LNCaP clone FGC (cell line): ENCODE measurements around the gene CS.
"Not testable (repeated sequence)": the region's sequence is repeated elsewhere in the genome, so short reads cannot be mapped to it uniquely, and the experiment has no call there.

ENCODE experiments used
- DNase-seq: peaks from one replicate; pipeline ENCODE4 v3.0.0-alpha.2; 2011; ENCODE audit warnings: low read depth
- H3K4me3 ChIP-seq: 2 replicates; pipeline ENCODE4 v1.5.1; 2011; ENCODE audit warnings: mild to moderate bottlenecking, low read depth, low read length, control low read depth
- CTCF ChIP-seq: IDR thresholded peaks from 2 replicates; pipeline ENCODE4 v1.5.1; 2012; ENCODE audit warnings: mild to moderate bottlenecking; ENCODE audit not compliant: control insufficient read depth, insufficient read depth; ENCODE audit errors: extremely low read depth

The CS gene

DNA sequence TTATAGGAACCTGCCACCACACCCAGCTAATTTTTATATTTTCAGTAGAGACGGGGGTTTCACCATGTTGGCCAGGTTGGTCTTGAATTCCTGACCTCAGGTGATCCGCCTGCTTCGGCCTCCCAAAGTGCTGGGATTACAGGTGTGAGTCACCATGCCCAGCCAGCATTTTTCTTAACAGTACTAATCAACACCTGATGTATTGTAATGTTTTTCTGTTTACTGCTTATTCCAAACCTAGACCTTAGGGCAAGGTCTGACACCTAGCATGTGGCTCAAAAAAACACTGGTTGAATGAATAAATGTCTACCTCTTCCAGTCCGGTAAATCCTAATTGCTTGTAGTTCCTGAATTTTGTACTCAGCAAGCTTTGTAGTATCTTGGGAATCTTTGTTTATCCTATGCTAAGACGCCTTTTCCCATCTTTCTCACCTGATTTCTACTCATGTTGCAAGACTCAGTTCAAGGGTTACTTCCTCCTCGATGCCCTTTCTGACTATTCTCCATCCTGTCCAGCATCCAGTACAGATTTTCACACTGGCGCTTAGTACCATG lies 30.9 kb upstream of the CS start:
- no peak for TF ChIP-seq CTCF
- H3K4me3 ChIP-seq: no peak overlapping the region
- no peak for DNase-seq

DNA sequence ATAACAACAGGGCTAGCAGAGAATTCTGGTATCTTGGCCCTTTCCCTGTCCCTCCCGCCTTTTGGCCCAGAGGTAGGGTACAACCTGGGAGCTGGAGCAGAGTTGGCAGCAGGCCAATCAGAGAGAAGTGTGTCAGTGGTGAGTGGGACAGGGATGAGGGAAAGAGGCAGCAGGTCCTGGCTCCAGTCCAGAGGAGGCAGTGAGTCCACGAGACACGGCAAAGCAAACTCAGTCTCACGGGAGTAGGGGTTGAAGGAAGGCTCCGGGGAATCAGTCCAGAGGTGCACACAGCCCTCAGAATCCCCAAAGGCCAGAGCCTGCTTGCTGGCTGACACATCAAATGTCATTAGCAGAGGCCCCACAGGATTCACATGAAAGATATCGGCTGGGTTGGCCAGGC lies 26.4 kb upstream of the CS start:
- no peak for TF ChIP-seq CTCF
- no peak overlapping the region for H3K4me3 ChIP-seq
- no peak for DNase-seq

DNA sequence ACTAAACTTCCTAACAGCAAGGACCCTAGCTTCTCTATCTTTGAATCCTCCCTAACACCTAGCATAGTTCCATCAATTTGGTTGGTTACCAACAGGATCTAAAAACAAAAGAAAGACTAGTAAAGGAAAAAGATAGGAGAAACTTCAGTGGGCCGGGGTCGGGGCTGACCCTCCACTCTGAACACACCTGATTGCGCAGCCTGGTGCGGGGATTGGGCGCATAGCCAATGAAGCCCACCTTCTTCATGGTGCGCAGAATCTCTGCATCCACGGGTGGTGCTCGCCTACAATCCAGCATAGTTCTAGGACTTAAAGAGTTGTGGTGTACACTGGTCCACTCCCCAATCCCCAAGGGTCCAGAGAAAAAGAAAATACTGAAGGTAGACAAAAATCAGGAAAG lies 26.0 kb upstream of the CS start:
- DNase-seq: no peak
- TF ChIP-seq CTCF: no peak
- H3K4me3 ChIP-seq: no peak overlapping the region

- no peak for TF ChIP-seq CTCF
- no peak overlapping the region for H3K4me3 ChIP-seq
- no peak for DNase-seq
Observed at GRCh38 chr12:56324206-56324605, 24.1 kb upstream of the CS start.

- not testable (repeated sequence) for H3K4me3 ChIP-seq, DNase-seq
Observed at GRCh38 chr12:56321610-56322009, 21.5 kb upstream of the CS start.

DNA sequence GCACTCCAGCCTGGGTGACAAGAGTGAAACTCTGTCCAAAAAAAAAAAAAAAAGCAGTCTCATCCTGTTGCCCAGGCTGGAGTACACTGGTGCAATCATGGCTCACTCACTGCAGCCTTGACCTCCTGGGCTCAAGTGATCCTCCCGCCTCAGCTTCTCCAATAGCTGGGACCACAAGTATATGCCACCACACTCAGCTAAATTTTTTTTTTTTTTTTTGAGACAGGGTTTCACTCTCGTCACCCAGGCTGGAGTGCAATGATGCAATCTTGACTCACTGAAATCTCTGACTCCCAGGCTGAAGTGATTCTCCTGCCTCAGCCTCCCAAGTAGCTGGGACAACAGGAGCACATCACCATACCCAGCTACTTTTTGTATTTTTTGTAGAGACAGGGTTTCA lies 20.9 kb upstream of the CS start:
- no peak overlapping the region for H3K4me3 ChIP-seq
- no peak for TF ChIP-seq CTCF
- no peak for DNase-seq

DNA sequence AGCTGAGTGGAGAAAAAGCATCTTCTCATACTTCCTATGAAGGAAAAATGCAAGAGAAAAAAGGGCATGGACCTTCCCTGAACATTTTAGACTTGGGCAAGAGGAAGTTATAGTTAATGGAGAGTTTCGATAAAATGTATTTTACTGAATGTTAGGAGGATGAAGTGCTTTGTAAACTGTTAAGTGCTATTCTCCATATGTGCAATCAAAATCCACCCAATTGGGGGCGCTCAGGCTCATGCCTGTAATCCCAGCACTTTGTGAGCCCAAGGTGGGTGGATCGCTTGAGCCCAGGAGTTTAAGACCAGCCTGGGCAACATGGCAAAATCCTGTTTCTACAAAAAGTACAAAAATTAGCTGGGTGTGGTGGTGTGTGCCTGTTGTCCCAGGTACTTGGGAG lies 17.5 kb upstream of the CS start:
- 0 out of 2 replicates have a peak, but pooled peaks have one; percentile 3 for TF ChIP-seq CTCF
- no peak for DNase-seq
- H3K4me3 ChIP-seq: no peak overlapping the region
